ENCODE measurements around the gene MYBL2. TPM values are rescaled to one million over a fixed set of nuclear protein-coding genes. Genes with fewer than 3 reads are reported as not detected.

MYBL2 gene
- total and polyA plus RNA-seq, 2 donors (not counting 1 experiment from before 2014, with no cell fraction given) = 2.7 to 35.8 TPM

DNA sequence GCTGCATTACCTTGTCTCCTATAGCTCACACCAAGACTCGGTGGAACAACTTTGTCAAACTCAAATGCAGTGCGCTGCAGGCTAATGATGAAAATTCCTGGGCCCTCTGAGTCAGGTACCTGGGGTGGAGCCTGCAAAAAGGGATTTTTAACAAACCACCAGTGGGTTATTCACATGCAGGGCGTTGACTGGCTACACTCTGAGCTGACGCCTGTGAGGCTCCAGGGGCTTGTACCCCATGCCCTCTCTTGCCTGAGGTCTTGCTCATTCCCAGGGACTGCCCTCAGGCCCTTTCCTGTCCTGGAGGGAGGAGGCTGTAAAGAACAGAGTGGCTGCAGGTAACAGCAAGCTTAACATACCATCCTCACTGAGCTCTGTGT lies 50.7 kb downstream of the MYBL2 start:
- no peaks in the 10 kb centered on the region for H3K9me3 Mint-ChIP-seq (ENCODE audit: insufficient read depth)
- ChIA-PET CTCF (no interaction called here), POLR2A (no interaction called here)
- H3K27me3 Mint-ChIP-seq = no peaks in the 10 kb centered on the region
- H4K20me1 ChIP-seq (ENCODE audit: control insufficient read depth, insufficient read depth, low read length, poor library complexity, severe bottlenecking) = no peaks in the 10 kb centered on the region
- TF ChIP-seq, protein P1, sequence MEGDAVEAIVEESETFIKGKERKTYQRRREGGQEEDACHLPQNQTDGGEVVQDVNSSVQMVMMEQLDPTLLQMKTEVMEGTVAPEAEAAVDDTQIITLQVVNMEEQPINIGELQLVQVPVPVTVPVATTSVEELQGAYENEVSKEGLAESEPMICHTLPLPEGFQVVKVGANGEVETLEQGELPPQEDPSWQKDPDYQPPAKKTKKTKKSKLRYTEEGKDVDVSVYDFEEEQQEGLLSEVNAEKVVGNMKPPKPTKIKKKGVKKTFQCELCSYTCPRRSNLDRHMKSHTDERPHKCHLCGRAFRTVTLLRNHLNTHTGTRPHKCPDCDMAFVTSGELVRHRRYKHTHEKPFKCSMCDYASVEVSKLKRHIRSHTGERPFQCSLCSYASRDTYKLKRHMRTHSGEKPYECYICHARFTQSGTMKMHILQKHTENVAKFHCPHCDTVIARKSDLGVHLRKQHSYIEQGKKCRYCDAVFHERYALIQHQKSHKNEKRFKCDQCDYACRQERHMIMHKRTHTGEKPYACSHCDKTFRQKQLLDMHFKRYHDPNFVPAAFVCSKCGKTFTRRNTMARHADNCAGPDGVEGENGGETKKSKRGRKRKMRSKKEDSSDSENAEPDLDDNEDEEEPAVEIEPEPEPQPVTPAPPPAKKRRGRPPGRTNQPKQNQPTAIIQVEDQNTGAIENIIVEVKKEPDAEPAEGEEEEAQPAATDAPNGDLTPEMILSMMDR (IDR thresholded peaks at IDR 0.05) = no peak
- TF ChIP-seq EZH2 (IDR thresholded peaks at IDR 0.05; ENCODE audit: borderline replicate concordance, insufficient read depth, low read depth, low read length, poor library complexity, severe bottlenecking) = no peak
- no peak overlapping the region for H2AFZ ChIP-seq (ENCODE audit: insufficient read depth, low read depth, low read length, poor library complexity, severe bottlenecking)
- no peak overlapping the region for H3K27ac ChIP-seq (ENCODE audit: low read length in 2 of 2)
- no peaks in the 10 kb centered on the region for H3K79me2 ChIP-seq (ENCODE audit: control insufficient read depth, insufficient read depth, low read length)
- intact Hi-C loops (cut with micrococcal nuclease) = no loop called here
- peaks cover 0 to 15% of the 10 kb centered on the region in 2 experiments for H3K36me3 ChIP-seq (replicated peaks in 1 of 2; ENCODE audit: control extremely low read depth in 1 of 2, control insufficient read depth in 1 of 2, extremely low read depth in 1 of 2, insufficient read depth in 2 of 2, low read length in 1 of 2)
- H3K4me2 ChIP-seq (replicated peaks; ENCODE audit: low read depth, low read length, poor library complexity, severe bottlenecking) = no peak overlapping the region
- H3K27me3 ChIP-seq (replicated peaks in 1 of 4; ENCODE audit: control extremely low read depth in 1 of 4, control insufficient read depth in 3 of 4, insufficient read depth in 4 of 4, low read length in 3 of 4) = no peaks in the 10 kb centered on the region
- H3K4me3 ChIP-seq (ENCODE audit: control extremely low read depth in 1 of 5, extremely low read depth in 1 of 5, insufficient read depth in 1 of 5, low read depth in 2 of 5, low read length in 4 of 5) = no peak overlapping the region
- no peak overlapping the region for H3K4me3 Mint-ChIP-seq
- peaks cover 0 to 8% of the 10 kb centered on the region in 2 donors for H3K4me1 ChIP-seq (ENCODE audit: control insufficient read depth in 2 of 2, insufficient read depth in 2 of 2, low read length in 2 of 2)
- 92% methylated on average over 4 of the region's 4 CpGs for WGBS (ENCODE audit: insufficient coverage)
- peaks cover 0 to 8% (median 0%) of the 10 kb centered on the region in 3 donors for H3K9me3 ChIP-seq (ENCODE audit: control extremely low read depth in 1 of 3, control insufficient read depth in 2 of 3, insufficient read depth in 1 of 3, low read length in 2 of 3)
- DNase-seq (no peak), ATAC-seq (ENCODE audit: low read depth) (no peak)
- peaks cover 5% of the 10 kb centered on the region for H3K4me1 Mint-ChIP-seq
- peak overlapping the region; percentile 20 for H3K27ac Mint-ChIP-seq
- H3K9ac ChIP-seq (ENCODE audit: low read length) = no peak overlapping the region

DNA sequence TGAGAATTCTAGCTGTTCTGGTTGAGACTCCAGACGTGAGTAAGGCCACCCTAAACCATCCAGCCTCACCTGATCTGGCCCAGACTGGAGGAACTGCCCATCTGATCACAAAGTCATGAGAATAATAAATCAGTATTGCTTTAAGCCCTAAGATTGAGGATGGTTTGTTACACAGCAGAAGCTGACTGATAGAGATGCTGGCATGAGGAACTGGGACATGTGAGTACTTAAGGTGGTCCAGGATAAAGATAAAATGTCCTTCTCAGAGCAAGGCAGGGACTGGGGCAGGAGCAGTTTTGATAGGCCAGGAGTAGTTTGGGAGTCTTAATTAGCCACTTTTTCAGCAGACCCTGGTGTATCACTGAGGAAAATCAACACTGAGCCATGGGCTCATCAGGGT lies 53.1 kb downstream of the MYBL2 start:
- no peak for DNase-seq
- ATAC-seq (ENCODE audit: low read depth) = no peak
- TF ChIP-seq EZH2 (IDR thresholded peaks at IDR 0.05; ENCODE audit: borderline replicate concordance, insufficient read depth, low read depth, low read length, poor library complexity, severe bottlenecking) = no peak
- TF ChIP-seq, protein P1 (IDR thresholded peaks at IDR 0.05) = no peak
- no peak overlapping the region for H2AFZ ChIP-seq (ENCODE audit: insufficient read depth, low read depth, low read length, poor library complexity, severe bottlenecking)
- no peak overlapping the region for H3K27ac ChIP-seq (ENCODE audit: low read length in 2 of 2)
- H3K9me3 ChIP-seq (ENCODE audit: control extremely low read depth in 1 of 3, control insufficient read depth in 2 of 3, insufficient read depth in 1 of 3, low read length in 2 of 3) = peaks cover 0 to 8% (median 0%) of the 10 kb centered on the region in 3 donors
- H3K36me3 ChIP-seq (replicated peaks in 1 of 2; ENCODE audit: control extremely low read depth in 1 of 2, control insufficient read depth in 1 of 2, extremely low read depth in 1 of 2, insufficient read depth in 2 of 2, low read length in 1 of 2) = peaks cover 0 to 13% of the 10 kb centered on the region in 2 experiments
- no peak overlapping the region for H3K4me2 ChIP-seq (replicated peaks; ENCODE audit: low read depth, low read length, poor library complexity, severe bottlenecking)
- H3K27me3 ChIP-seq (replicated peaks in 1 of 4; ENCODE audit: control extremely low read depth in 1 of 4, control insufficient read depth in 3 of 4, insufficient read depth in 4 of 4, low read length in 3 of 4) = no peaks in the 10 kb centered on the region
- no peaks in the 10 kb centered on the region for H4K20me1 ChIP-seq (ENCODE audit: control insufficient read depth, insufficient read depth, low read length, poor library complexity, severe bottlenecking)
- ChIA-PET CTCF (interaction anchor here (0.7 kb wide), 1 partner anchor 476 kb away, joined by 3 read pairs; no protein-coding TSS in a partner anchor), POLR2A (no interaction called here)
- Mint-ChIP-seq H3K27me3 (no peaks in the 10 kb centered on the region), H3K27ac (peak overlapping the region; percentile 16), H3K4me3 (no peak overlapping the region), H3K9me3 (ENCODE audit: insufficient read depth) (no peaks in the 10 kb centered on the region), H3K4me1 (peaks cover 15% of the 10 kb centered on the region)
- no peaks in the 10 kb centered on the region for H3K79me2 ChIP-seq (ENCODE audit: control insufficient read depth, insufficient read depth, low read length)
- no peak overlapping the region for H3K9ac ChIP-seq (ENCODE audit: low read length)
- H3K4me1 ChIP-seq (ENCODE audit: control insufficient read depth in 2 of 2, insufficient read depth in 2 of 2, low read length in 2 of 2) = peaks cover 0 to 11% of the 10 kb centered on the region in 2 donors
- no peak overlapping the region for H3K4me3 ChIP-seq (ENCODE audit: control extremely low read depth in 1 of 5, extremely low read depth in 1 of 5, insufficient read depth in 1 of 5, low read depth in 2 of 5, low read length in 4 of 5)
- WGBS (ENCODE audit: insufficient coverage) = no CpG with 5 or more reads among the region's 1 CpG
- intact Hi-C loops (cut with micrococcal nuclease) = no loop called here

All from B cell (primary cell).